ENCODE measurements around the gene SLC29A2.

The SLC29A2 gene

GRCh38 chr11:66371627-66372415, at the start of gene SLC29A2:
SLC29A2 (minus strand) TSS chr11:66371760; CDS start chr11:66371591, 169 bp downstream.
- peak; percentile 76 for DNase-seq (ENCODE audit: low spot score)

- DNase-seq (ENCODE audit: low spot score) = no peak
Measured at GRCh38 chr11:66420671-66421476, 49.3 kb upstream of the SLC29A2 start, which contains the start of gene NPAS4. NPAS4 (plus strand) TSS chr11:66421035; CDS start chr11:66421180, 145 bp downstream.

GRCh38 chr11:66419825-66420224, 48.3 kb upstream of the SLC29A2 start:
- no peak for DNase-seq (ENCODE audit: low spot score)

GRCh38 chr11:66418986-66419308, 47.4 kb upstream of the SLC29A2 start:
- no peak for DNase-seq (ENCODE audit: low spot score)

- peak; percentile 40 for DNase-seq (ENCODE audit: low spot score)
Measured at GRCh38 chr11:66418168-66418985, 46.8 kb upstream of the SLC29A2 start.

- DNase-seq (ENCODE audit: low spot score) = no peak
Measured at GRCh38 chr11:66417000-66417399, 45.4 kb upstream of the SLC29A2 start.

- DNase-seq (ENCODE audit: low spot score) = no peak
Measured at GRCh38 chr11:66415423-66415822, 43.9 kb upstream of the SLC29A2 start.

GRCh38 chr11:66414120-66414934, 42.8 kb upstream of the SLC29A2 start:
- DNase-seq (ENCODE audit: low spot score) = no peak

- DNase-seq (ENCODE audit: low spot score) = no peak
Measured at GRCh38 chr11:66413167-66413566, 41.6 kb upstream of the SLC29A2 start.

GRCh38 chr11:66412110-66412509, 40.5 kb upstream of the SLC29A2 start:
- DNase-seq (ENCODE audit: low spot score) = no peak

GRCh38 chr11:66411323-66411722, 39.8 kb upstream of the SLC29A2 start:
- no peak for DNase-seq (ENCODE audit: low spot score)

- DNase-seq (ENCODE audit: low spot score) = no peak
Measured at GRCh38 chr11:66410191-66410590, 38.6 kb upstream of the SLC29A2 start.

GRCh38 chr11:66409226-66409625, 37.7 kb upstream of the SLC29A2 start:
- no peak for DNase-seq (ENCODE audit: low spot score)

GRCh38 chr11:66408488-66409214, 37.1 kb upstream of the SLC29A2 start:
- DNase-seq (ENCODE audit: low spot score) = peak; percentile 90

GRCh38 chr11:66407651-66408050, 36.1 kb upstream of the SLC29A2 start:
- DNase-seq (ENCODE audit: low spot score) = no peak

- no peak for DNase-seq (ENCODE audit: low spot score)
Measured at GRCh38 chr11:66393954-66394353, 22.4 kb upstream of the SLC29A2 start.

GRCh38 chr11:66391322-66391721, 19.8 kb upstream of the SLC29A2 start:
- DNase-seq (ENCODE audit: low spot score) = no peak

GRCh38 chr11:66388780-66389386, 17.3 kb upstream of the SLC29A2 start:
- DNase-seq (ENCODE audit: low spot score) = peak; percentile 82

- peak; percentile 85 for DNase-seq (ENCODE audit: low spot score)
Measured at GRCh38 chr11:66386171-66387069, 14.9 kb upstream of the SLC29A2 start.
